A549 (cell line): ENCODE results near the gene DNMT3L.

ENCODE experiments used
- BHLHE40 ChIP-seq: IDR thresholded peaks from 2 replicates; pipeline ENCODE4 v1.6.1; 2012; ENCODE audit warnings: low read depth, low read length, inconsistent platforms
- CTCF ChIP-seq: fragments of >200 bp; sonication (Bioruptor Twin); formaldehyde crosslinking; IDR thresholded peaks from 3 replicates; pipeline ENCODE4 v1.5.1; 2016
- ESRRA ChIP-seq: fragments of 150-350 bp; IDR thresholded peaks from 2 replicates; pipeline ENCODE4 v1.6.1; 2014; ENCODE audit warnings: mild to moderate bottlenecking, low read length, borderline replicate concordance
- FOSL2 ChIP-seq, 2 experiments: fragments of 450-650 bp in 1 of 2; fragments of >200 bp in 1 of 2; sonication (Bioruptor Twin) in 1 of 2; formaldehyde crosslinking; IDR thresholded peaks; 2 replicates each; pipeline versions ENCODE4 v1.5.0 to v1.6.1; 2016 to 2020; ENCODE audit warnings: mild to moderate bottlenecking in 1 of 2, moderate library complexity in 1 of 2
- MAX ChIP-seq: IDR thresholded peaks from 2 replicates; pipeline ENCODE4 v1.6.1; 2012
- POLR2A ChIP-seq: IDR thresholded peaks from 2 replicates; pipeline ENCODE4 v1.6.1; 2012; ENCODE audit warnings: mild to moderate bottlenecking, low read length
- RAD21 ChIP-seq, 2 experiments: fragments of >200 bp in 1 of 2; sonication (Bioruptor Twin) in 1 of 2; formaldehyde crosslinking in 1 of 2; IDR thresholded peaks in 1 of 2; conservative IDR thresholded peaks in 1 of 2; 2 replicates in 1 of 2; 3 replicates in 1 of 2; pipeline ENCODE4 v1.6.1; 2012 to 2018; ENCODE audit warnings: inconsistent platforms in 1 of 2
- RFX5 ChIP-seq: fragments of 450-650 bp; IDR thresholded peaks from 2 replicates; pipeline ENCODE4 v1.7.1; 2014; ENCODE audit warnings: antibody characterized with exemption, mild to moderate bottlenecking, moderate library complexity
- RNF2 ChIP-seq: fragments of 200-600 bp; sonication (generic); IDR thresholded peaks from 2 replicates; pipeline ENCODE4 v1.6.1; 2016; ENCODE audit warnings: low read depth, mild to moderate bottlenecking, antibody characterized with exemption, moderate library complexity, borderline replicate concordance
- SMC3 ChIP-seq: fragments of >200 bp; sonication (Bioruptor Twin); formaldehyde crosslinking; IDR thresholded peaks from 3 replicates; pipeline ENCODE4 v1.6.1; 2018; ENCODE audit warnings: inconsistent platforms

- TF ChIP-seq CTCF (no peak), SMC3 (no peak), ESRRA (no peak), MAX (0 out of 2 replicates have a peak, but pooled peaks have one; percentile 21), POLR2A (no peak), RAD21 (conservative IDR thresholded peaks at IDR 0.05 in 1 of 2, IDR thresholded peaks at IDR 0.05 in 1 of 2) (no peak), BHLHE40 (no peak), RFX5 (no peak), RNF2 (no peak), FOSL2 (IDR thresholded peaks at IDR 0.05) (no peak), FOSL2 (CRISPR knock-in tag; IDR thresholded peaks at IDR 0.05) (no peak)
These were observed 32.9 kb upstream of the DNMT3L start for GRCh38 chr21:44294391-44295162.
